PFSK-1 (cell line): Measurements from ENCODE around the gene RAD54L.

ENCODE experiments used
- FOXP2 ChIP-seq: optimal IDR thresholded peaks from 2 replicates; pipeline ENCODE3; 2011; ENCODE audit warnings: borderline replicate concordance, control low read depth, inconsistent platforms; ENCODE audit not compliant: insufficient read depth; ENCODE audit errors: extremely low read length, extremely low read depth
- POLR2AphosphoS5 ChIP-seq: IDR thresholded peaks from 2 replicates; pipeline ENCODE4 v1.6.1; 2012; ENCODE audit warnings: low read depth, mild to moderate bottlenecking, control low read depth, low read length, moderate library complexity
- REST ChIP-seq, 2 experiments: IDR thresholded peaks; 2 replicates each; pipeline versions ENCODE4 v1.6.1 to v1.8.0; 2011 to 2012; ENCODE audit warnings: low read depth in 2 of 2, low read length in 2 of 2, control low read depth in 1 of 2, inconsistent platforms in 1 of 2, mild to moderate bottlenecking in 1 of 2, moderate library complexity in 1 of 2; ENCODE audit not compliant: insufficient read depth in 1 of 2
- SIN3A ChIP-seq: IDR thresholded peaks from 2 replicates; pipeline ENCODE4 v1.6.1; 2012; ENCODE audit warnings: mild to moderate bottlenecking, low read length, moderate library complexity, borderline replicate concordance; ENCODE audit not compliant: insufficient read depth
- TAF1 ChIP-seq: IDR thresholded peaks from 2 replicates; pipeline ENCODE4 v1.6.1; 2012; ENCODE audit warnings: low read length, control low read depth, borderline replicate concordance; ENCODE audit not compliant: insufficient read depth

RAD54L gene

GRCh38 chr1:46275030-46275337, 27.4 kb downstream of the RAD54L start:
- TF ChIP-seq FOXP2 (no peak), POLR2AphosphoS5 (no peak), REST (IDR thresholded peaks at IDR 0.05; ENCODE audit: insufficient read depth in 1 of 2, low read depth in 2 of 2, low read length in 2 of 2) (no peak), TAF1 (no peak), SIN3A (no peak)

GRCh38 chr1:46277658-46278373, 30.3 kb downstream of the RAD54L start:
- TF ChIP-seq TAF1 (no peak), FOXP2 (no peak), REST (IDR thresholded peaks at IDR 0.05; ENCODE audit: insufficient read depth in 1 of 2, low read depth in 2 of 2, low read length in 2 of 2) (no peak), SIN3A (no peak), POLR2AphosphoS5 (no peak)

- no peak; the same call in 1 of the 2 replicates for TF ChIP-seq POLR2AphosphoS5
- no peak for TF ChIP-seq REST (IDR thresholded peaks at IDR 0.05; ENCODE audit: insufficient read depth in 1 of 2, low read depth in 2 of 2, low read length in 2 of 2)
- TF ChIP-seq FOXP2 = no peak
- no peak for TF ChIP-seq TAF1
- TF ChIP-seq SIN3A = no peak
Observed at GRCh38 chr1:46278807-46279206, 31.2 kb downstream of the RAD54L start.

- TF ChIP-seq REST (IDR thresholded peaks at IDR 0.05; ENCODE audit: insufficient read depth in 1 of 2, low read depth in 2 of 2, low read length in 2 of 2) (no peak), FOXP2 (no peak), POLR2AphosphoS5 (no peak; the same call in 1 of the 2 replicates), TAF1 (no peak), SIN3A (no peak)
Observed at GRCh38 chr1:46280092-46280491, 32.5 kb downstream of the RAD54L start.

- TF ChIP-seq TAF1 (no peak), POLR2AphosphoS5 (no peak), SIN3A (no peak), FOXP2 (no peak), REST (IDR thresholded peaks at IDR 0.05; ENCODE audit: insufficient read depth in 1 of 2, low read depth in 2 of 2, low read length in 2 of 2) (no peak)
Observed at GRCh38 chr1:46281021-46281420, 33.5 kb downstream of the RAD54L start.
